ENCODE data around the gene CYBRD1.

- TF ChIP-seq CTCF (IDR thresholded peaks at IDR 0.05) (no peak), POLR2A (IDR thresholded peaks at IDR 0.05) (no peak)
These were observed 5.5 kb upstream of the CYBRD1 start for GRCh38 chr2:171516793-171517192.
